ENCODE measurements around the gene BEST2.

Gene BEST2

GRCh38 chr19:12731337-12731736, 20.3 kb upstream of the BEST2 start:
- DNase-seq, result no peak

- no peak for DNase-seq
These were observed 18.0 kb upstream of the BEST2 start for GRCh38 chr19:12733369-12734214.

GRCh38 chr19:12736995-12737834, 14.4 kb upstream of the BEST2 start, which contains the start of gene GET3:
GET3 (plus strand) TSS chr19:12737497; CDS start chr19:12737506, 9 bp downstream.
- peak; percentile 97 to 98 for DNase-seq

GRCh38 chr19:12737835-12738351, 13.7 kb upstream of the BEST2 start:
- DNase-seq, result no peak

- no peak for DNase-seq
These were observed 6.3 kb upstream of the BEST2 start for GRCh38 chr19:12745166-12745897.

- no peak for DNase-seq
These were observed 3.1 kb upstream of the BEST2 start for GRCh38 chr19:12748489-12748888.

- DNase-seq, result no peak
These were observed 1.6 kb upstream of the BEST2 start for GRCh38 chr19:12749938-12750521.

- no peak for DNase-seq
These were observed 740 bp upstream of the BEST2 start for GRCh38 chr19:12750851-12751250.

- DNase-seq, result no peak
These were observed 628 bp downstream of the BEST2 start for GRCh38 chr19:12752056-12752781.

- DNase-seq, result no peak
These were observed 3.0 kb downstream of the BEST2 start for GRCh38 chr19:12754465-12755196.

GRCh38 chr19:12756150-12756883, 4.7 kb downstream of the BEST2 start:
- no peak for DNase-seq

- no peak for DNase-seq
These were observed 6.1 kb downstream of the BEST2 start for GRCh38 chr19:12757544-12758274.

GRCh38 chr19:12759686-12760085, 8.1 kb downstream of the BEST2 start:
- DNase-seq, result no peak

GRCh38 chr19:12763100-12763499, 11.5 kb downstream of the BEST2 start:
- DNase-seq, result no peak

- no peak for DNase-seq
These were observed 13.1 kb downstream of the BEST2 start for GRCh38 chr19:12764698-12765097.

GRCh38 chr19:12766051-12766521, 14.5 kb downstream of the BEST2 start:
- DNase-seq, result no peak

- DNase-seq, result no peak
These were observed 15.6 kb downstream of the BEST2 start for GRCh38 chr19:12767150-12767549.

- no peak for DNase-seq
These were observed 16.1 kb downstream of the BEST2 start for GRCh38 chr19:12767666-12768065.

GRCh38 chr19:12769689-12770088, 18.1 kb downstream of the BEST2 start:
- DNase-seq, result no peak
